Transverse colon (tissue), 4 donors: ENCODE data around the gene MCCC2. TPM values are rescaled to one million over a fixed set of nuclear protein-coding genes. Genes with fewer than 3 reads are reported as not detected.
"Not testable (repeated sequence)": the region's sequence is repeated elsewhere in the genome, so short reads cannot be mapped to it uniquely, and the experiment has no call there.

Source experiments
- DNase-seq: peaks from one replicate; pipeline ENCODE4 v3.0.0-alpha.2; 2019
- H3K27ac ChIP-seq, 4 donors: fragments of 200-600 bp; sonication (generic); 2 replicates each; pipeline ENCODE4 v1.5.1; 2016 to 2018; ENCODE audit warnings: inconsistent platforms in 4 of 4
- H3K27me3 ChIP-seq: fragments of 200-600 bp; sonication (generic); 2 replicates; pipeline ENCODE4 v1.5.1; 2017; ENCODE audit warnings: inconsistent platforms
- H3K36me3 ChIP-seq, 4 donors: fragments of 200-600 bp; sonication (generic); 2 replicates each; pipeline ENCODE4 v1.5.1; 2017 to 2019; ENCODE audit warnings: inconsistent platforms in 4 of 4
- H3K4me1 ChIP-seq, 4 donors: fragments of 200-600 bp; sonication (generic); 2 replicates each; pipeline ENCODE4 v1.5.1; 2017 to 2020; ENCODE audit warnings: inconsistent platforms in 4 of 4
- H3K4me3 ChIP-seq, 4 donors: fragments of 200-600 bp; sonication (generic); 1 replicate in 1 of 4; 2 replicates in 3 of 4; pipeline versions ENCODE4 v1.5.1 to v1.6.1; 2017 to 2019; ENCODE audit warnings: inconsistent platforms in 4 of 4
- H3K9me3 ChIP-seq, 2 donors: fragments of 200-600 bp; sonication (generic); 2 replicates each; pipeline ENCODE4 v1.5.1; 2017 to 2019; ENCODE audit warnings: inconsistent platforms in 2 of 2
- CTCF ChIP-seq, 5 experiments: fragments of 200-600 bp in 3 of 5; fragments of 450-650 bp in 2 of 5; sonication (generic) in 3 of 5; IDR thresholded peaks; 1 replicate in 2 of 5; 2 replicates in 3 of 5; pipeline ENCODE4 v1.5.1; 2016 to 2017; ENCODE audit warnings: antibody characterized with exemption in 5 of 5, inconsistent platforms in 3 of 5, mild to moderate bottlenecking in 2 of 5, moderate library complexity in 1 of 5
- EP300 ChIP-seq: sonication (generic); formaldehyde crosslinking; IDR thresholded peaks from one replicate; pipeline ENCODE4 v1.6.1; 2017; ENCODE audit warnings: antibody characterized with exemption, low read depth
- POLR2A ChIP-seq: fragments of 450-650 bp; IDR thresholded peaks from one replicate; pipeline ENCODE4 v1.6.1; 2016; ENCODE audit warnings: antibody characterized with exemption, mild to moderate bottlenecking, moderate library complexity
- POLR2AphosphoS5 ChIP-seq, 3 donors: sonication (generic); formaldehyde crosslinking; IDR thresholded peaks; one replicate each; pipeline ENCODE4 v1.6.1; 2016; ENCODE audit warnings: antibody characterized with exemption in 3 of 3
- WGBS, 2 donors: methylation state at CpG; one replicate each; pipeline ENCODE4 v1.1.5; 2018; ENCODE audit warnings: low coverage in 1 of 2; 5-methylcytosine and 5-hydroxymethylcytosine counted together
- in situ Hi-C, 4 donors: fragments of 200-750 bp; cut with MboI; loops; one replicate each; pipeline versions ENCODE4 v1.15.0 to v1.15.1; 2017; ENCODE audit warnings: low sequenced_read_pairs in 3 of 4, low pct_ligation_motif_present in 1 of 4, low pct_unique_long_range_greater_than_20kb in 1 of 4
- intact Hi-C: fragments of 100-400 bp; cut with DNase I; formaldehyde crosslinking; loops from one replicate; pipeline ENCODE4 v1.15.1; 2023; ENCODE audit warnings: low total_unique reads
- total RNA-seq, 4 donors: library from RNA; depleted of rRNA; stranded (reverse); fragments of >200 nt; gene quantifications; one replicate each; pipeline ENCODE4 v1.1.0, GENCODE V29; 2016

MCCC2 gene
- total RNA-seq, 4 donors from 2014 or later, result 23.2 to 61.5 (median 43.9) TPM

- Histone ChIP-seq H3K27me3 (no peaks in the 10 kb centered on the region), H3K27ac (no peak overlapping the region), H3K4me1 (peaks cover 0 to 11% (median 0%) of the 10 kb centered on the region in 4 donors), H3K4me3 (no peak overlapping the region), H3K36me3 (peaks cover 0 to 18% (median 0%) of the 10 kb centered on the region in 4 donors), H3K9me3 (no peaks in the 10 kb centered on the region)
- intact Hi-C loops, result no loop called here
- no peak for DNase-seq
- in situ Hi-C loops, result no loop called here
- 61 to 86% methylated on average over 1 to 2 of the region's 2 CpGs for WGBS, 2 donors
- no peak for TF ChIP-seq POLR2A
- no peak for TF ChIP-seq CTCF (IDR thresholded peaks at IDR 0.05)
- no peak for TF ChIP-seq POLR2AphosphoS5 (IDR thresholded peaks at IDR 0.05)
- no peak for TF ChIP-seq EP300
These were observed 46.4 kb downstream of the MCCC2 start for GRCh38 chr5:71633255-71634155.

- peak overlapping the region in 1 of 4 donors; percentile 38 for H3K27ac ChIP-seq
- H3K4me3 ChIP-seq, result no peak overlapping the region
- in situ Hi-C loops, result no loop called here
- no peaks in the 10 kb centered on the region for H3K9me3 ChIP-seq
- peaks cover 0 to 11% (median 0%) of the 10 kb centered on the region in 4 donors for H3K4me1 ChIP-seq
- intact Hi-C loops, result no loop called here
- TF ChIP-seq POLR2AphosphoS5 (IDR thresholded peaks at IDR 0.05) (no peak), EP300 (no peak), POLR2A (no peak), CTCF (IDR thresholded peaks at IDR 0.05) (no peak)
- peaks cover 0 to 18% (median 0%) of the 10 kb centered on the region in 4 donors for H3K36me3 ChIP-seq
- DNase-seq, result no peak
- H3K27me3 ChIP-seq, result no peaks in the 10 kb centered on the region
These were observed 50.0 kb downstream of the MCCC2 start for GRCh38 chr5:71637133-71637532.

- no peaks in the 10 kb centered on the region for H3K9me3 ChIP-seq
- H3K36me3 ChIP-seq, result peaks cover 0 to 13% (median 0%) of the 10 kb centered on the region in 4 donors
- no peak overlapping the region for H3K4me3 ChIP-seq
- H3K4me1 ChIP-seq, result peaks cover 0 to 11% (median 0%) of the 10 kb centered on the region in 4 donors
- TF ChIP-seq CTCF (IDR thresholded peaks at IDR 0.05) (no peak), POLR2AphosphoS5 (IDR thresholded peaks at IDR 0.05) (no peak), POLR2A (no peak), EP300 (no peak)
- in situ Hi-C loops, result no loop called here
- DNase-seq, result no peak
- WGBS, 2 donors, result 85 to 100% methylated on average over 1 to 3 of the region's 3 CpGs
- H3K27ac ChIP-seq, result no peak overlapping the region
- H3K27me3 ChIP-seq, result no peaks in the 10 kb centered on the region
- intact Hi-C loops, result no loop called here
These were observed 53.3 kb downstream of the MCCC2 start for GRCh38 chr5:71640408-71640807.

GRCh38 chr5:71645030-71645429 is 57.9 kb downstream of the MCCC2 start:
- in situ Hi-C loops, result no loop called here
- no peak for TF ChIP-seq EP300
- no peak for TF ChIP-seq CTCF (IDR thresholded peaks at IDR 0.05)
- TF ChIP-seq POLR2AphosphoS5 (IDR thresholded peaks at IDR 0.05), result no peak
- no peak for TF ChIP-seq POLR2A
- intact Hi-C loops, result no loop called here

GRCh38 chr5:71650940-71651339 is 63.8 kb downstream of the MCCC2 start:
- in situ Hi-C loops, H3K27me3 ChIP-seq, H3K4me3 ChIP-seq, H3K27ac ChIP-seq, H3K4me1 ChIP-seq, H3K9me3 ChIP-seq, DNase-seq: not testable (repeated sequence)
- WGBS, 2 donors, result 92 to 96% methylated on average over 3 of the region's 3 CpGs
- intact Hi-C loops, result loop anchor here (10.0 kb wide), 1 partner anchor 126 kb away; no protein-coding TSS in a partner anchor
- peaks cover 0 to 34% (median 9%) of the 10 kb centered on the region in 4 donors for H3K36me3 ChIP-seq

More at GRCh38 chr5:71645030-71645429, 57.9 kb downstream of the MCCC2 start:
- H3K27ac ChIP-seq, result no peak overlapping the region
- H3K9me3 ChIP-seq, result no peaks in the 10 kb centered on the region
- no peaks in the 10 kb centered on the region for H3K4me1 ChIP-seq
- no peak overlapping the region for H3K4me3 ChIP-seq
- H3K36me3 ChIP-seq, result peaks cover 0 to 16% (median 4%) of the 10 kb centered on the region in 4 donors
- WGBS, 2 donors, result 77 to 82% methylated on average over 3 of the region's 3 CpGs
- no peaks in the 10 kb centered on the region for H3K27me3 ChIP-seq
- DNase-seq, result no peak
